Loucy (cell line): ENCODE measurements around the gene NUP85.

Source experiments
- EZH2phosphoT487 ChIP-seq: fragments of 200-600 bp; IDR thresholded peaks from 2 replicates; pipeline ENCODE4 v1.6.1; 2018; ENCODE audit warnings: antibody characterized with exemption, mild to moderate bottlenecking, moderate library complexity, borderline replicate concordance
- TF ChIP-seq, protein P1 (sequence below): fragments of 200-600 bp; sonication (generic); conservative IDR thresholded peaks from 2 replicates; pipeline ENCODE4 v1.5.1; 2014; ENCODE audit warnings: mild to moderate bottlenecking, antibody characterized with exemption, low read length

DNA sequence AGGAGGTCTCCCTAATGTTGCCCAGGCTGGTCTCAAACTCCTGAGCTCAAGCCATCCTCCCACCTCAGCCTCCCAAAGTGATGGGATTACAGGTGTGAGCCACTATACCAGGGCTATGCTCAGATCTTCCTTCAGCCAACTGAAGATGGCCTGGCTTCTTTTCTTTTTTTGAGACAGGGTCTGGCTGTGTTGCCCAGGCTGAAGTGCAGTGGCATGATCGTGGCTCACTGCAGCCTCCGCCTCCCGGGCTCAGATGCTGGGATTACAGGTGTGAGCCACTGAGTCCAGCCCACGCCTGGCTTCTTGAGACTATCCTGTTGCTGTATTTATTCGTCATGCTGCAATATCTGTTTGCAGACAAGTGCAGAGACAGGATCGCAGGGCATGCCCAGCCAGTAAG is 79.6 kb downstream of the NUP85 start:
- TF ChIP-seq, protein P1, sequence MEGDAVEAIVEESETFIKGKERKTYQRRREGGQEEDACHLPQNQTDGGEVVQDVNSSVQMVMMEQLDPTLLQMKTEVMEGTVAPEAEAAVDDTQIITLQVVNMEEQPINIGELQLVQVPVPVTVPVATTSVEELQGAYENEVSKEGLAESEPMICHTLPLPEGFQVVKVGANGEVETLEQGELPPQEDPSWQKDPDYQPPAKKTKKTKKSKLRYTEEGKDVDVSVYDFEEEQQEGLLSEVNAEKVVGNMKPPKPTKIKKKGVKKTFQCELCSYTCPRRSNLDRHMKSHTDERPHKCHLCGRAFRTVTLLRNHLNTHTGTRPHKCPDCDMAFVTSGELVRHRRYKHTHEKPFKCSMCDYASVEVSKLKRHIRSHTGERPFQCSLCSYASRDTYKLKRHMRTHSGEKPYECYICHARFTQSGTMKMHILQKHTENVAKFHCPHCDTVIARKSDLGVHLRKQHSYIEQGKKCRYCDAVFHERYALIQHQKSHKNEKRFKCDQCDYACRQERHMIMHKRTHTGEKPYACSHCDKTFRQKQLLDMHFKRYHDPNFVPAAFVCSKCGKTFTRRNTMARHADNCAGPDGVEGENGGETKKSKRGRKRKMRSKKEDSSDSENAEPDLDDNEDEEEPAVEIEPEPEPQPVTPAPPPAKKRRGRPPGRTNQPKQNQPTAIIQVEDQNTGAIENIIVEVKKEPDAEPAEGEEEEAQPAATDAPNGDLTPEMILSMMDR = no peak
- TF ChIP-seq EZH2phosphoT487 = no peak
